Osteoblast (primary cell): ENCODE data around the gene CCDC178. TPM values are rescaled to one million over a fixed set of nuclear protein-coding genes. Genes with fewer than 3 reads are reported as not detected.

Experiments used
- DNase-seq: peaks from one replicate; pipeline ENCODE4 v3.0.0; 2011; ENCODE audit warnings: low spot score, mixed read lengths; ENCODE audit not compliant: insufficient read length; ENCODE audit errors: missing footprints
- H2AFZ ChIP-seq: 2 replicates; pipeline ENCODE4 v1.6.0; 2011; ENCODE audit warnings: mild to moderate bottlenecking, low read length
- H3K27ac ChIP-seq: 2 replicates; pipeline ENCODE4 v1.5.1; 2011; ENCODE audit warnings: mild to moderate bottlenecking, low read depth, low read length, moderate library complexity
- H3K27me3 ChIP-seq: 2 replicates; pipeline ENCODE4 v1.6.0; 2012; ENCODE audit warnings: mild to moderate bottlenecking, control low read depth, inconsistent platforms, low read length, moderate library complexity; ENCODE audit not compliant: insufficient read depth
- H3K36me3 ChIP-seq: 2 replicates; pipeline ENCODE4 v1.5.1; 2011; ENCODE audit warnings: mild to moderate bottlenecking, low read length, control low read depth, moderate library complexity; ENCODE audit not compliant: insufficient read depth
- H3K4me1 ChIP-seq: 2 replicates; pipeline ENCODE4 v1.5.1; 2011; ENCODE audit warnings: mild to moderate bottlenecking, low read length, control low read depth, moderate library complexity; ENCODE audit not compliant: insufficient read depth
- H3K4me2 ChIP-seq: 2 replicates; pipeline ENCODE4 v1.6.0; 2011; ENCODE audit warnings: mild to moderate bottlenecking, low read length; ENCODE audit not compliant: insufficient read depth
- H3K4me3 ChIP-seq: fragments of 200-600 bp; sonication (generic); 3 replicates; pipeline ENCODE4 v1.5.1; 2012; ENCODE audit warnings: mild to moderate bottlenecking, low read length, inconsistent platforms; ENCODE audit not compliant: insufficient read depth
- H3K79me2 ChIP-seq: 2 replicates; pipeline ENCODE4 v1.6.0; 2012; ENCODE audit warnings: mild to moderate bottlenecking, low read length, control low read depth, inconsistent platforms; ENCODE audit not compliant: insufficient read depth
- H3K9me3 ChIP-seq: 2 replicates; pipeline ENCODE4 v1.5.1; 2011; ENCODE audit warnings: low read depth, low read length, control low read depth
- H4K20me1 ChIP-seq: 2 replicates; pipeline ENCODE4 v1.6.0; 2012; ENCODE audit warnings: mild to moderate bottlenecking, low read length, control low read depth; ENCODE audit not compliant: insufficient read depth
- CTCF ChIP-seq: IDR thresholded peaks from 2 replicates; pipeline ENCODE4 v1.5.1; 2011; ENCODE audit warnings: mild to moderate bottlenecking, low read depth, low read length, moderate library complexity; ENCODE audit errors: extremely low read depth
- total RNA-seq: library from RNA; depleted of rRNA; stranded (reverse); fragments of >200 nt; gene quantifications from 2 replicates; pipeline ENCODE4 v1.2.3, GENCODE V29; 2012

CCDC178 gene
- total RNA-seq, 1 donor = not detected

GRCh38 chr18:33034945-33035344, 405.6 kb downstream of the CCDC178 start:
- Histone ChIP-seq H3K4me1 (no peaks in the 10 kb centered on the region), H4K20me1 (no peaks in the 10 kb centered on the region), H2AFZ (no peak overlapping the region), H3K4me3 (no peak overlapping the region), H3K4me2 (no peak overlapping the region), H3K79me2 (no peaks in the 10 kb centered on the region), H3K36me3 (no peaks in the 10 kb centered on the region), H3K9me3 (no peaks in the 10 kb centered on the region), H3K27me3 (no peaks in the 10 kb centered on the region), H3K27ac (no peak overlapping the region)
- DNase-seq = no peak
- TF ChIP-seq CTCF = no peak

GRCh38 chr18:33034212-33034611, 406.3 kb downstream of the CCDC178 start:
- Histone ChIP-seq H3K27ac (no peak overlapping the region), H3K27me3 (no peaks in the 10 kb centered on the region), H4K20me1 (no peaks in the 10 kb centered on the region), H3K4me1 (no peaks in the 10 kb centered on the region), H3K9me3 (no peaks in the 10 kb centered on the region), H3K4me2 (no peak overlapping the region), H2AFZ (no peak overlapping the region), H3K79me2 (no peaks in the 10 kb centered on the region), H3K36me3 (no peaks in the 10 kb centered on the region), H3K4me3 (no peak overlapping the region)
- no peak for DNase-seq
- TF ChIP-seq CTCF = no peak

DNA sequence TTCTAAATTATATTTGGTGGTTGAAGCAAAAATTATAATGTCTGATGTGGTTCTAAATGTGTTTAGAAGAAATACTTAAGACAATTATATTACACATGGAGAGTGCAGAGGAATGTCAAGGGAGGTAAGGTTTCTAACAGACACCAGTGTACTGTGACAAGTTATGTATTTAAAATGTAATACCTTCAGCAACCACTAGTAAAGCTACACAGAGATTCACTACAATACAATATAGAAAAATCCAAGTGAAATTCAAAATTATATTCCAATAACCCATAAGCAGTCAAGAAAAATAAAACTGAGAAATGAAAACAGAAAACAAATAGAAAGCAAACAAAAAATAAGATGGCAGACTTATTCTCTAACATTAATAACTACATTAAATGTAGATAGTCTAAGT, 418.2 kb downstream of the CCDC178 start:
- no peak overlapping the region for H2AFZ ChIP-seq
- H3K9me3 ChIP-seq = no peaks in the 10 kb centered on the region
- no peaks in the 10 kb centered on the region for H3K36me3 ChIP-seq
- no peak for TF ChIP-seq CTCF
- no peaks in the 10 kb centered on the region for H3K4me1 ChIP-seq
- no peaks in the 10 kb centered on the region for H3K27me3 ChIP-seq
- H4K20me1 ChIP-seq = no peaks in the 10 kb centered on the region
- H3K79me2 ChIP-seq = no peaks in the 10 kb centered on the region
- H3K4me3 ChIP-seq = no peak overlapping the region
- H3K4me2 ChIP-seq = no peak overlapping the region
- no peak overlapping the region for H3K27ac ChIP-seq
- DNase-seq = no peak

GRCh38 chr18:33020877-33021276, 419.6 kb downstream of the CCDC178 start:
- H3K27ac ChIP-seq = no peak overlapping the region
- DNase-seq = no peak
- no peaks in the 10 kb centered on the region for H3K36me3 ChIP-seq
- no peaks in the 10 kb centered on the region for H4K20me1 ChIP-seq
- TF ChIP-seq CTCF = no peak
- no peak overlapping the region for H2AFZ ChIP-seq
- no peaks in the 10 kb centered on the region for H3K27me3 ChIP-seq
- H3K9me3 ChIP-seq = no peaks in the 10 kb centered on the region
- no peak overlapping the region for H3K4me2 ChIP-seq
- no peaks in the 10 kb centered on the region for H3K79me2 ChIP-seq
- H3K4me1 ChIP-seq = no peaks in the 10 kb centered on the region
- H3K4me3 ChIP-seq = no peak overlapping the region
